Fibroblast of villous mesenchyme (primary cell): ENCODE results near the gene C1QTNF9B. TPM values are rescaled to one million over a fixed set of nuclear protein-coding genes. Genes with fewer than 3 reads are reported as not detected.

Experiments
- DNase-seq: peaks from one replicate; pipeline ENCODE4 v3.0.0-alpha.2; 2010; ENCODE audit warnings: low read depth
- H3K4me3 ChIP-seq: 2 replicates; pipeline ENCODE4 v1.5.1; 2011; ENCODE audit warnings: low read depth, mild to moderate bottlenecking, low read length
- CTCF ChIP-seq: IDR thresholded peaks from 2 replicates; pipeline ENCODE4 v1.5.1; 2012; ENCODE audit warnings: low read depth, mild to moderate bottlenecking, low read length; ENCODE audit not compliant: insufficient read depth
- total RNA-seq: library from RNA; depleted of rRNA; stranded (reverse); fragments of >200 nt; gene quantifications from 2 replicates; pipeline ENCODE4 v1.2.3, GENCODE V29; 2012

C1QTNF9B gene
- total RNA-seq, 1 donor: 0.86 TPM

DNA sequence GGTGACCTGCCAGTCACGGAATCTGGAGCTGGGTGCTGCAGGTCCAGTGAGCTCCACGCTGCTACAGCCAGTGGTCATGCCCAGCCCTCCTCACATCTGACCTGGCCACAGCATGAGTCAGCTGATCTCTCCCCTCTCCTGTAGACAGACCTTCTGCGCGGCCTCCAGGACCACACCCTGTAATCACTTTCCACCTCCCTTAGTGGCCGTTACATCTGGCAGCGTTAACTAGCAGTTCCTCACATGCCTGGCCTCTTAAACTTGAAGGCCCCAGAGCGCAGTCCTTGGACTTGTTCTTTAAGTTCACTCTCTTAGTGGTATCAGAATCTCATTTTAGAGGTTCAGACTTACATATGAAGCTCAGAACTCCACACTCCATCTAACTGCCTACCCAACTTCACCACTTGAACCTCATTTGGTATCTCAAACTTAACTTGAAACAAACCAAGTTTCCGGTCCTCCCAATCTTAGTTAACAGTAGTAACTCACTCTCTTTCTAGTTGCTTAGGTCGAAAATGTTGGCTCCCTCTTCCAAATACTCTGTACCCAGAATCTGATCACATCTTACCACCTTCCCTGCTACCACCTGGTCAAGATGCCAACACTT, 30.8 kb downstream of the C1QTNF9B start:
- DNase-seq: no peak

GRCh38 chr13:23865906-23866305, 31.4 kb downstream of the C1QTNF9B start:
- no peak for TF ChIP-seq CTCF
- H3K4me3 ChIP-seq: no peak overlapping the region
- no peak for DNase-seq

More for the DNA sequence above, 30.8 kb downstream of the C1QTNF9B start:
- TF ChIP-seq CTCF: no peak
- H3K4me3 ChIP-seq: no peak overlapping the region

DNA sequence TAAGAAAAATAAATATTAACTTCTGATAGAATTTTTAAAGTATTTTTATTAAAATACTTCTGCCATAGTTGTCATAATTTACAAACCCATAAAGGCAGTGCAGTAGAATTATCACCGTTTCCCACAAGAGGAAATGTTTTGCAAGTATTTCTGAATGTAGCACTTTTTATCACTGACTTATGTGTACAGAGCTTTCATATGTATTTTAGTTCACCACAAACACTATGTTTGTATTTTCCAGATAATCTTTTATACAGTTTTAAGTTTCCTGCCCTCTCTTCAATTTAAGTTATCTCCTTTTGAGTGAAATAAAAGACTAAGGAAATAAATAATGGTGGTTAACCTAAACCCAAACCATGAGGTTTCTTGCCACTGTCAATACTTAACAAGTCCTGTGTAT, 32.3 kb downstream of the C1QTNF9B start:
- no peak for TF ChIP-seq CTCF
- DNase-seq: peak; percentile 67
- no peak overlapping the region for H3K4me3 ChIP-seq

GRCh38 chr13:23861310-23861709, 36.0 kb downstream of the C1QTNF9B start:
- H3K4me3 ChIP-seq: no peak overlapping the region
- no peak for DNase-seq
- no peak for TF ChIP-seq CTCF

DNA sequence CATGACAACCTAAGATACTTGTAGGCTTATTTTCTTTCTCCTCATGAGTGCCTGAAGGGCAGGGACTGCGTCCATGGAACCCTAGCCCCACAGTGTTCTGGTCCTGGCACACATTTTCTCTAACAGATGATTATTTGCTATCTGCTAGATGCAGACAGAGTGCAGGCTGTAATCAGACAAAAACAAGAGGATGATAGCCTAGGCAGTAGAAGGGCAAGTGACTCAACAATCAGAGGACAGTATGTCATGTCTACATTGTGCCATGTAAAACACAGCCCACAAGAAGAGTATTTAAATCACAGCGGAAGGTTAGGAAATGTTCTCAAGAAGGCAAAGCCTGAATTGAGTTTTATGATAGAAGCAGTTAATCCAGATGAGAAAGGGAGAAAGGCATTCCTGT, 37.4 kb downstream of the C1QTNF9B start:
- no peak for DNase-seq
- no peak for TF ChIP-seq CTCF
- no peak overlapping the region for H3K4me3 ChIP-seq

DNA sequence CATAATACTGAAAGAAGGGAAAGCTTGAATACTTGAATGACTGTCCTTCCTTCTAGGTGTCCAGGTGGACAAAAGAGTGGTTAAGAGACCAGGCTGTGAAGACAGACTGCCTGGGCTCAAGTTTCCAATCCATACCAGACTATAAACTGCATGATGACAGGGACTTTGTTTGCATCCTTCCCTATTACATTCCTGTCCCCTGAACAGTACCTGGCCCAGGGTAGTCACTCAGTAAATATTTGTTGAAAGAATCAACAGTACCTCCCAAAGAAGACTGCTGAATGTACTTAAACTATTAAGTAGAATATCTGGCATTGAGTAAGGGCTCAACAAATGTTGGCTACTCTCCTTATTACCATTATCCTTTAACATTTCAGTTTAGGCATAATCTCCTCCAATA, 37.8 kb downstream of the C1QTNF9B start:
- DNase-seq: no peak
- no peak overlapping the region for H3K4me3 ChIP-seq
- no peak for TF ChIP-seq CTCF

DNA sequence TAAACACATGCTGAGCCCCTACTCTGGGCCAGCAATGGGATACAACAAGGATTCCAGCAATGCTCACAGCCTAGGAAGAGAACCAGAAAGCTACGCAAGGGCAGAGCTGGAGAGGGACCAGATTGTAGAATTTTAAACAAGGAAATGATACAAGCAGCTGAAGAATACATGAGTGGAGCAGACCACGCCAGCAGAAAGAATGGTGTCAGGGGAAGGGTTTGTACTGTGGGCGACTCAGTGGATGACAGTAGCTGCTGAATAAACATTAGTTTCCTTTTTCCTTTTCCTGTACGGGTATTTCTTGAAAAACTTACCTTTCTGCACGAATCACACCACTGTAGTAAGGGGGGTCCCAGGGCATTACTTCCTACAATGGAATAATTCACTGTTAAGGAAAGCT, 38.8 kb downstream of the C1QTNF9B start:
- H3K4me3 ChIP-seq: no peak overlapping the region
- no peak for DNase-seq
- TF ChIP-seq CTCF: no peak
